KMS-11 (cell line): ENCODE measurements around the gene NELL1.

Experiments
- H2AFZ ChIP-seq: fragments of 200-600 bp; sonication (generic); 2 replicates; pipeline ENCODE4 v1.6.1; 2016; ENCODE audit warnings: antibody characterized with exemption, mixed run types, low read depth
- H3K27ac ChIP-seq: fragments of 200-600 bp; sonication (generic); 2 replicates; pipeline ENCODE4 v1.6.1; 2016; ENCODE audit warnings: mild to moderate bottlenecking, mixed run types
- H3K27me3 ChIP-seq: fragments of 200-600 bp; sonication (generic); 2 replicates; pipeline ENCODE4 v1.6.1; 2017; ENCODE audit warnings: mild to moderate bottlenecking, low read depth, mixed run types, moderate library complexity; ENCODE audit not compliant: insufficient read depth
- H3K36me3 ChIP-seq: fragments of 200-600 bp; sonication (generic); 2 replicates; pipeline ENCODE4 v1.6.1; 2017; ENCODE audit warnings: mild to moderate bottlenecking, mixed run types; ENCODE audit not compliant: insufficient read depth
- H3K4me1 ChIP-seq: fragments of 200-600 bp; sonication (generic); 2 replicates; pipeline ENCODE4 v1.6.1; 2016; ENCODE audit warnings: mild to moderate bottlenecking, low read depth, mixed run types; ENCODE audit not compliant: poor library complexity, severe bottlenecking
- H3K4me2 ChIP-seq: fragments of 200-600 bp; sonication (generic); 2 replicates; pipeline ENCODE4 v1.7.0; 2016; ENCODE audit warnings: mild to moderate bottlenecking, mixed run types
- H3K4me3 ChIP-seq: fragments of 200-600 bp; sonication (generic); IDR thresholded peaks from 2 replicates; pipeline ENCODE4 v1.6.1; 2017; ENCODE audit warnings: low read depth, low read length, mixed read lengths; ENCODE audit not compliant: insufficient read depth
- H3K79me2 ChIP-seq: fragments of 200-600 bp; sonication (generic); 2 replicates; pipeline ENCODE4 v1.6.1; 2016; ENCODE audit warnings: low read depth, mixed run types; ENCODE audit not compliant: insufficient read depth
- H3K9ac ChIP-seq: fragments of 200-600 bp; sonication (generic); 2 replicates; pipeline ENCODE4 v1.6.1; 2016; ENCODE audit warnings: mild to moderate bottlenecking, mixed run types
- H4K20me1 ChIP-seq: fragments of 200-600 bp; sonication (generic); 2 replicates; pipeline ENCODE4 v1.6.1; 2016; ENCODE audit warnings: mild to moderate bottlenecking, mixed run types; ENCODE audit not compliant: insufficient read depth
- TF ChIP-seq, protein P1 (sequence below): fragments of 200-600 bp; sonication (generic); conservative IDR thresholded peaks from 2 replicates; pipeline ENCODE4 v1.6.1; 2017; ENCODE audit warnings: low read depth, mild to moderate bottlenecking, antibody characterized with exemption, low read length, moderate library complexity, mixed read lengths

NELL1 gene

DNA sequence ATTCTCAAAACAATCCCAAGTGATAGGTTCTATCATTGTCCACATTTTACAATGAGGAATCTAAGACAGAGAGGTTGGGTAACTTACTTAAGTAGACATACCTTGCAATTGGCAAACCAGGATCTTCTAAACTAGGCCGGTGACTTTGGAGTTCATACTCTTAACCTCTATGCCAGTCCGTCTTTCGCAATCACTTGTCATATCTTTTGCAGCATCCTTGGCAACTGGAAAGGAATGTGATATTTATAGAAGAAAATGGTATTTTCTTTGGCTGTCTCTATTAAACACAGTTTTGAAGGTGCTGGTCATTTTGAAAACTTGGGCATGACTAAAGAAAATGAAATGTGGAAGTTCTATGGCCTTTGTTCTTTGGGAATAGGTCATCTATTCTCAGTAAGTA, 556.5 kb downstream of the NELL1 start:
- no peak overlapping the region for H3K9ac ChIP-seq
- H3K4me3 ChIP-seq = no peak overlapping the region
- no peaks in the 10 kb centered on the region for H3K36me3 ChIP-seq
- H4K20me1 ChIP-seq = no peaks in the 10 kb centered on the region
- no peaks in the 10 kb centered on the region for H3K79me2 ChIP-seq
- H3K27ac ChIP-seq = no peak overlapping the region
- TF ChIP-seq, protein P1, sequence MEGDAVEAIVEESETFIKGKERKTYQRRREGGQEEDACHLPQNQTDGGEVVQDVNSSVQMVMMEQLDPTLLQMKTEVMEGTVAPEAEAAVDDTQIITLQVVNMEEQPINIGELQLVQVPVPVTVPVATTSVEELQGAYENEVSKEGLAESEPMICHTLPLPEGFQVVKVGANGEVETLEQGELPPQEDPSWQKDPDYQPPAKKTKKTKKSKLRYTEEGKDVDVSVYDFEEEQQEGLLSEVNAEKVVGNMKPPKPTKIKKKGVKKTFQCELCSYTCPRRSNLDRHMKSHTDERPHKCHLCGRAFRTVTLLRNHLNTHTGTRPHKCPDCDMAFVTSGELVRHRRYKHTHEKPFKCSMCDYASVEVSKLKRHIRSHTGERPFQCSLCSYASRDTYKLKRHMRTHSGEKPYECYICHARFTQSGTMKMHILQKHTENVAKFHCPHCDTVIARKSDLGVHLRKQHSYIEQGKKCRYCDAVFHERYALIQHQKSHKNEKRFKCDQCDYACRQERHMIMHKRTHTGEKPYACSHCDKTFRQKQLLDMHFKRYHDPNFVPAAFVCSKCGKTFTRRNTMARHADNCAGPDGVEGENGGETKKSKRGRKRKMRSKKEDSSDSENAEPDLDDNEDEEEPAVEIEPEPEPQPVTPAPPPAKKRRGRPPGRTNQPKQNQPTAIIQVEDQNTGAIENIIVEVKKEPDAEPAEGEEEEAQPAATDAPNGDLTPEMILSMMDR = no peak
- H2AFZ ChIP-seq = no peak overlapping the region
- no peaks in the 10 kb centered on the region for H3K27me3 ChIP-seq
- no peaks in the 10 kb centered on the region for H3K4me1 ChIP-seq
- no peak overlapping the region for H3K4me2 ChIP-seq

DNA sequence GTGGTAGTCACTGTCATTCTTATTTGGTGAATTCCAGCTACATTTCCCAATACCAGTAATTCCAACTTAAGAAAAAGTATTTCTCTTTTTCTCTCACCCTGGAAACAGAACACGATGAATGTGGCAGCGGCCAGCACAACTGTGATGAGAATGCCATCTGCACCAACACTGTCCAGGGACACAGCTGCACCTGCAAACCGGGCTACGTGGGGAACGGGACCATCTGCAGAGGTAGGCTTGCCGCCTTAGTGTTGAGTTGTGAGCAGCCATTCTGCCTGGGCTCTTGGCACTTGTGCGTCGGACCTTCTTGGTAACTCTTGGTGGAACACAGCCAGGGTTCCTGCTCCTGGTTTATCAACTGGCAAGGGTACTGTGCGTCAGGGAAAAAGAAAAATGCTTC, 559.8 kb downstream of the NELL1 start:
- Histone ChIP-seq H3K27ac (no peak overlapping the region), H3K79me2 (no peaks in the 10 kb centered on the region), H3K27me3 (no peaks in the 10 kb centered on the region), H3K9ac (no peak overlapping the region), H3K4me2 (no peak overlapping the region), H4K20me1 (no peaks in the 10 kb centered on the region), H3K36me3 (no peaks in the 10 kb centered on the region), H2AFZ (no peak overlapping the region), H3K4me3 (no peak overlapping the region), H3K4me1 (no peaks in the 10 kb centered on the region)
- TF ChIP-seq, protein P1 = no peak

GRCh38 chr11:21250196-21250595, 580.8 kb downstream of the NELL1 start:
- H3K36me3 ChIP-seq = no peaks in the 10 kb centered on the region
- no peak overlapping the region for H3K27ac ChIP-seq
- H3K4me1 ChIP-seq = no peaks in the 10 kb centered on the region
- TF ChIP-seq, protein P1 = no peak
- no peaks in the 10 kb centered on the region for H4K20me1 ChIP-seq
- no peak overlapping the region for H3K4me2 ChIP-seq
- no peak overlapping the region for H3K9ac ChIP-seq
- no peaks in the 10 kb centered on the region for H3K27me3 ChIP-seq
- H3K79me2 ChIP-seq = no peaks in the 10 kb centered on the region
- H3K4me3 ChIP-seq = no peak overlapping the region
- no peak overlapping the region for H2AFZ ChIP-seq

GRCh38 chr11:21254055-21254454, 584.7 kb downstream of the NELL1 start:
- no peaks in the 10 kb centered on the region for H3K79me2 ChIP-seq
- no peaks in the 10 kb centered on the region for H3K27me3 ChIP-seq

More at GRCh38 chr11:21254055-21254454, 584.7 kb downstream of the NELL1 start:
- Histone ChIP-seq H2AFZ (no peak overlapping the region), H3K4me3 (no peak overlapping the region), H3K27ac (no peak overlapping the region), H3K9ac (no peak overlapping the region), H4K20me1 (no peaks in the 10 kb centered on the region), H3K4me1 (no peaks in the 10 kb centered on the region), H3K4me2 (no peak overlapping the region), H3K36me3 (no peaks in the 10 kb centered on the region)
- TF ChIP-seq, protein P1 = no peak
